ENCODE results near the gene GOSR1.

Gene GOSR1

GRCh38 chr17:30576326-30576861, 99.2 kb downstream of the GOSR1 start:
- no peak for DNase-seq (ENCODE audit: low read depth)

Data from EH (cell line).